DMS 273 (cell line): ENCODE measurements around the gene LOC128125822.
"Not testable (repeated sequence)": the region's sequence is repeated elsewhere in the genome, so short reads cannot be mapped to it uniquely, and the experiment has no call there.

ENCODE experiments used
- DNase-seq: peaks from one replicate; lab custom pipeline; 2025; ENCODE audit not compliant: unreplicated experiment; lab: John Stamatoyannopoulos, UW

The LOC128125822 gene

DNA sequence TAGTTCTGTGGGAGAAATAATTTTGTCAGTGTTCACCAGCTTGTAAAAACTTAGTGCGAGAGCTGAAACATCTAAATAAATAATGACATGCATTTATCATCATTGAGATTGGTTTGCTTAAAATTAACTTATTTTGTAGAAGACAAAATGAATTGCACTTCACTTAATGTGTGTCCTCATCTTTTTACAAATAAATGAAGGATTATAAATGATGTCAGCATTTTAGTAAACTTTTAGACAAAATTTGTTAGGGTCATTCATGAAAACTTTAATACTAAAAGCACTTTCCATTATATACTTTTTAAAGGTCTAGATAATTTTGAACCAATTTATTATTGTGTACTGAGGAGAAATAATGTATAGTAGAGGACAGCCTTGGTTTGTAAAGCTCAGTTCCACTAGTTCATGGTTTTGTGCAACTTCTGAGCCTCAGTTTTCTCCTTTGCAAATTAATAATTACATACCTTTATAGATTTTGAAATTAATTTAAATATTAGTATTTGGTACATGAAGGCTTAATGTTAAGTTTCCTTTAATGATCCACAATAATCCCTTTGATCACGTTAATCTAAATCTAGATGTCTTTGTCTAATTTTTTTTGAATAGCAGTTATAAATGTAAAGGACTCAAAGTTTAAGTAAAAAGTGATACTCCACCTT, 9.2 kb downstream of the LOC128125822 start:
- no peak for DNase-seq

- no peak for DNase-seq
These were observed 10.4 kb downstream of the LOC128125822 start for GRCh38 chr6:63582579-63583231.

DNA sequence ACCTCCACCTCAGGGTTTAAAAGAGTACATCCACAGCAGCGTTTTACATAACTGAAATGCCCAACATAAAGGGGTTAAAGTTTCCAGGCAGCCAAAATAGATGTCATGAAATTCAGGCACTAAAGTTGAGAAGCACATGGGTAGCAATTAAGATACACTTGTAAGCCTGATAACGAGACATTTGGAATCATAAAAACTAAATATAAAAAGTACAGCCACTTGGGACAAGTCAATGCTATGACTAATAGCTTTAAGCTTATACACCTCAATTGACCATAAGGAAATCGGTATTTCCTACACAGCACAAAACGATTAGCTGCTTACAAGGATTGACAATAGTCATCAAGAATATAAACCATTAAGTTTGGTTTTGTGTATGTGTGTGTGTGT, 11.8 kb downstream of the LOC128125822 start:
- peak; percentile 5 for DNase-seq

- DNase-seq = no peak
These were observed 12.3 kb downstream of the LOC128125822 start for GRCh38 chr6:63584566-63584965.

DNA sequence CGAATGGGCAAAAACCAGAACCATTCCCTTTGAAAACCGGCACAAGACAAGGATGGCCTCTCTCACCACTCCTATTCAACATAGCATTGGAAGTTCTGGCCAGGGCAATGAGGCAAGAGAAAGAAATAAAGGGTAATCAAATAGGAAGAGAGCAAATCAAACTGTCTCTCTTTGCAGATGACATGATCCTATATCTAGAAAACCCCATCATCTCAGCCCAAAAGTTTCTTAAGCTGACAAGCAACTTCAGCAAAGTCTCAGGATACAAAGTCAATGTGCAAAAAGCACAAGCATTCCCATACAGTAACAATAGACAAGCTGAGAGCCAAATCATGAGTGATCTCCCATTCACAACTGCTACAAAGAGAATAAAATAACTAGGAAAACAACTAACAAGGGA, 13.4 kb downstream of the LOC128125822 start:
- DNase-seq = not testable (repeated sequence)

GRCh38 chr6:63589952-63590411, 17.7 kb downstream of the LOC128125822 start:
- DNase-seq = no peak

GRCh38 chr6:63592886-63593285, 20.6 kb downstream of the LOC128125822 start:
- no peak for DNase-seq

- no peak for DNase-seq
These were observed 25.1 kb downstream of the LOC128125822 start for GRCh38 chr6:63597141-63598048.

DNA sequence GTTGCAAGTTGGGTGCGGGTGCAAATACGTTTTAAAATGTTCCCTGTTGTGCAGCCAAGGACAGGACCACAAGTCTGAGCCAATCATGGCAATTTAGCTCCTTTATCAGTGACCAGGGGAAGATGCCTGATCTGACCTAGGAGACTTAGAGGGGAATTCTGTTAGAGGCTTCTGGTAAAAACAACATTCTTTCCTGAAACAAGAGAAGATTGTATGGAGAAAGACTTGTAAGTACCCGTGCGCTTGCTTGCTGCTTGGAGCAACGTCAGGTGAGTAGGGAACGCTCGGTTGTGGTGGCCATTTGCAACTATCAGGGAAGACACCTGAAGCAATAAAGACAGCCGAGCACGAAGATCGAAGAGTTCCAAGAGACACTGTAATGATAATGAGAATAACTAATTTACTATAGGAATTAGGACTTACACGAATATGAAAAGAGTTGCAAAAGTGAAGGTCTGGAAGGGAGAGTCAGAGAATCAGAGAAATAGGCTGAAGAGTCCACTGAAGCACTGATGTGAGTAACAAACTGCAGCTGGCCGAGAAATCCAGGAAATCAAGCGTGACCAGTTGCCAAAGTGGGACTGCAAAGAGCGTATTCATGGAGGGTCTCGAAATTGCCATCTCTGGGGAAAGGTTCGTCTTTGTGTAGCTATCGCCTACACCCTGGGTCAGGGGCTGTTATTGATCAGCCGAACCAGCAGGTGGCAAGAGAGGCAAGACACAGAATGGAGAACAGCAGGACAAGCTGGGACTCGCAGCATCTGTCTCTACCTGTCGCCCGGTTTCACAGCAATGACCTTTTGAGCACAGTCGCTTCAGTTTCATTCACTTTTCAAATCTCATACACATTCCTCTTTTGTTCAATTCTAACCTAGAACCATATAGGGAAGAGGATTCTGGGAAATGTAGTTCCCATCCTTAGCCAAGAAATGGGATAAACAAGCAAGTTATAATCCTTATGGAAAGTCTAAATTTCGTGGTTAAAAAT, 26.1 kb downstream of the LOC128125822 start:
- DNase-seq = peak; percentile 79

GRCh38 chr6:63599243-63599642, 27.0 kb downstream of the LOC128125822 start:
- no peak for DNase-seq

DNA sequence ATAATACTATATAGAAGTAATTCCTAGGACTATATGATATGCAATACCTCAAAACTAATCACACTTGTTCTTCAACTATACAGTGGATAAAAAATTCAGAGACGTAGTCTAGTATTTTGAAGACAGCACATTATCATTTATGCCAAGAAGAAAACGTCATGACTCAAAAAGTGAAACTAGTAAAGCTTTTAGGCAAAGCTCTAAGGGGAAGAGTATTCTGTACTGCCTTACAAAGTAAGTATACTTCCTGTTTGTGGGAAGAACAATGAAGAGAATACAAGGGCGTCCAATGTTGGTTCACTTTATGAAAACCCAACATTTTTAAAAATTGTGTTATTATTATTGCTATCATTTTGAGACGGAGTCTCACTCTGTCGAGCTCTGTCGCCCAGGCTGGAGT, 27.9 kb downstream of the LOC128125822 start:
- no peak for DNase-seq

DNA sequence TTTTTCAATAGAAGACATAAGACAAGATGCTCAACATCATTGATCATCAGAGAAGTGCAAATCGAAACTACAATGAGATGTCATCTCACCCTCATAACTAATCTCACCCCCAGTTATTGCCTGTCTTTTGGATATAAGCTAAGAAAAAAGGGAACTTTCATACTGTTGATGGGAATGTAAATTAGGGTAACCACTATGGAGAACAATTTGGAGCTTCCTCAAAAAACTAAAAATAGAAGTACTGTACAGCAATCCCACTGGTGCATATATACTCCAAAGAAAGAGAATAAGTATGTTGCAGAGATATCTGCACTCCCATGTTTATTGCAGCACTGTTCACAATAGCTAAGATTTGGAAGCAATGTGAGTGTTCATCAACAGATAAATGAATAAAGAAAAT, 37.0 kb downstream of the LOC128125822 start:
- DNase-seq = no peak

GRCh38 chr6:63610944-63611343, 38.7 kb downstream of the LOC128125822 start:
- DNase-seq = no peak

GRCh38 chr6:63611560-63611959, 39.3 kb downstream of the LOC128125822 start:
- no peak for DNase-seq

DNA sequence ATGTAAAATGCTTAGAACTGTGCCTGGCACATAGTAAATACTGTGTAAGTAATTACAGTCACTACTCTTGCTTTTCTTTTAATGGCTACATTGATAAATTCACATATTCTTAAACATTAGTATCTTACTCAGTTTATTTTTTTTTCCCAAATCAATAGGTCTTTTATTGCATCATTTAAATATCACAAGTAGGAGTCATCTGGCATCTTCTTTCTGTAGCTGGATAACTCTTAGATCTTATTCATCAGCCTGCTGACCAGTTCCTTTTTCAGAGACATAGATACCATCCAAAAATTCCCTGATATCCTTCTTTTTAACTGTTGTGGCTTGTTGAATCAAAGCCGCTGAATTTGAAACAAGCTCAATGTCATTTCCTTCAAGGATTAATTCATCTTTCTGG, 43.3 kb downstream of the LOC128125822 start:
- DNase-seq = no peak
